Fibroblast of villous mesenchyme (primary cell): ENCODE data around the gene ITGA11. TPM values are rescaled to one million over a fixed set of nuclear protein-coding genes. Genes with fewer than 3 reads are reported as not detected.

ENCODE experiments used
- DNase-seq: peaks from one replicate; pipeline ENCODE4 v3.0.0-alpha.2; 2010; ENCODE audit warnings: low read depth
- H3K4me3 ChIP-seq: 2 replicates; pipeline ENCODE4 v1.5.1; 2011; ENCODE audit warnings: low read depth, mild to moderate bottlenecking, low read length
- CTCF ChIP-seq: IDR thresholded peaks from 2 replicates; pipeline ENCODE4 v1.5.1; 2012; ENCODE audit warnings: low read depth, mild to moderate bottlenecking, low read length; ENCODE audit not compliant: insufficient read depth
- total RNA-seq: library from RNA; depleted of rRNA; stranded (reverse); fragments of >200 nt; gene quantifications from 2 replicates; pipeline ENCODE4 v1.2.3, GENCODE V29; 2012

Gene ITGA11
- total RNA-seq, 1 donor: 87.7 TPM

- H3K4me3 ChIP-seq: no peak overlapping the region
- DNase-seq: no peak
- TF ChIP-seq CTCF: no peak
These were observed 14.9 kb downstream of the ITGA11 start for GRCh38 chr15:68417051-68417450.

GRCh38 chr15:68416158-68416535 lies 15.8 kb downstream of the ITGA11 start:
- no peak overlapping the region for H3K4me3 ChIP-seq
- no peak for DNase-seq
- TF ChIP-seq CTCF: no peak

GRCh38 chr15:68415501-68416157 lies 16.3 kb downstream of the ITGA11 start:
- no peak overlapping the region for H3K4me3 ChIP-seq
- no peak for TF ChIP-seq CTCF
- no peak for DNase-seq

- no peak for TF ChIP-seq CTCF
- no peak for DNase-seq
These were observed 16.9 kb downstream of the ITGA11 start for GRCh38 chr15:68415061-68415460.

GRCh38 chr15:68414591-68414990 lies 17.4 kb downstream of the ITGA11 start:
- DNase-seq: no peak
- no peak for TF ChIP-seq CTCF
- no peak overlapping the region for H3K4me3 ChIP-seq

More at GRCh38 chr15:68415061-68415460, 16.9 kb downstream of the ITGA11 start:
- no peak overlapping the region for H3K4me3 ChIP-seq

- DNase-seq: no peak
- TF ChIP-seq CTCF: no peak
- H3K4me3 ChIP-seq: no peak overlapping the region
These were observed 17.8 kb downstream of the ITGA11 start for GRCh38 chr15:68414206-68414555.

GRCh38 chr15:68413363-68414205 lies 18.4 kb downstream of the ITGA11 start:
- DNase-seq: peak; percentile 62
- H3K4me3 ChIP-seq: no peak overlapping the region
- no peak for TF ChIP-seq CTCF
